Stomach (tissue), 9 donors: Measurements from ENCODE around the gene ZNF423. TPM values are rescaled to one million over a fixed set of nuclear protein-coding genes. Genes with fewer than 3 reads are reported as not detected.

ENCODE experiments used
- DNase-seq, 2 donors: peaks; one replicate each; pipeline versions ENCODE4 v3.0.0 to v3.0.0-alpha.2; 2013 to 2019
- H3K27ac ChIP-seq, 5 donors: fragments of 200-600 bp in 4 of 5; sonication (generic) in 4 of 5; one replicate each; pipeline ENCODE4 v1.5.1; 2013 to 2019; ENCODE audit warnings: mild to moderate bottlenecking in 1 of 5, moderate library complexity in 1 of 5
- H3K27me3 ChIP-seq, 3 donors: fragments of 200-600 bp; sonication (generic); one replicate each; pipeline ENCODE4 v1.5.1; 2017 to 2019; ENCODE audit warnings: mixed run types in 1 of 3
- H3K36me3 ChIP-seq, 4 donors: fragments of 200-600 bp; sonication (generic); 1 replicate in 3 of 4; 2 replicates in 1 of 4; pipeline ENCODE4 v1.5.1; 2016 to 2019
- H3K4me1 ChIP-seq, 4 donors: fragments of 200-600 bp; sonication (generic); one replicate each; pipeline ENCODE4 v1.5.1; 2016 to 2019
- H3K4me3 ChIP-seq, 4 donors: fragments of 200-600 bp; sonication (generic) in 3 of 4; one replicate each; pipeline ENCODE4 v1.5.1; 2016 to 2019; ENCODE audit warnings: mild to moderate bottlenecking in 1 of 4
- H3K9me3 ChIP-seq, 4 donors: fragments of 200-600 bp; sonication (generic); one replicate each; pipeline ENCODE4 v1.5.1; 2016 to 2019
- CTCF ChIP-seq, 7 experiments: fragments of 450-650 bp in 4 of 7; fragments of 200-600 bp in 3 of 7; sonication (generic) in 3 of 7; IDR thresholded peaks; one replicate each; pipeline ENCODE4 v1.5.1; 2016 to 2019; ENCODE audit warnings: antibody characterized with exemption in 7 of 7, control low read depth in 2 of 7, mild to moderate bottlenecking in 1 of 7
- EP300 ChIP-seq: sonication (generic); formaldehyde crosslinking; IDR thresholded peaks from one replicate; pipeline ENCODE4 v1.6.1; 2017; ENCODE audit warnings: antibody characterized with exemption
- POLR2A ChIP-seq, 4 donors: fragments of 450-650 bp; IDR thresholded peaks; one replicate each; pipeline ENCODE4 v1.6.1; 2016; ENCODE audit warnings: antibody characterized with exemption in 4 of 4, control low read depth in 2 of 4, mild to moderate bottlenecking in 1 of 4, moderate library complexity in 1 of 4
- POLR2AphosphoS5 ChIP-seq, 3 donors: sonication (generic); formaldehyde crosslinking; IDR thresholded peaks; one replicate each; pipeline ENCODE4 v1.6.1; 2016; ENCODE audit warnings: antibody characterized with exemption in 3 of 3
- WGBS, 5 donors: extraction: QIAGEN DNeasy Blood & Tissue Kit in 3 of 5; methylation state at CpG; one replicate each; pipeline versions ENCODE4 v1.1.5 to v1.1.7; 2013 to 2018; 5-methylcytosine and 5-hydroxymethylcytosine counted together
- intact Hi-C: fragments of 100-400 bp; cut with DNase I; formaldehyde crosslinking; loops from one replicate; pipeline ENCODE4 v1.15.1; 2023; ENCODE audit warnings: low total_unique reads
- polyA plus RNA-seq, 3 donors: library from polyadenylated mRNA; stranded (reverse); fragments of 200-250 nt; gene quantifications; one replicate each; pipeline ENCODE4 v1.2.3, GENCODE V29; 2013
- total RNA-seq, 5 donors: library from RNA; depleted of rRNA; stranded (reverse); fragments of >200 nt; gene quantifications; one replicate each; pipeline versions ENCODE4 v1.1.0 to v1.2.3, GENCODE V29; 2014 to 2016
- donor health status: healthy with polysubstance abuse.
- donor health status: Bipolar disorder and iron deficiency.
- donor health status: healthy.

Gene ZNF423
- total and polyA plus RNA-seq, 8 donors, result 0.29 to 3.5 (median 1.0) TPM

- DNase-seq, result peak in 1 of 2 donors; percentile 59
- TF ChIP-seq CTCF (IDR thresholded peaks at IDR 0.05), result no peak
- no peak overlapping the region for H3K27ac ChIP-seq
- H3K36me3 ChIP-seq, result no peaks in the 10 kb centered on the region
- 20 to 27% (median 24%) methylated on average over 5 of the region's 5 CpGs for WGBS, 5 donors
- no peaks in the 10 kb centered on the region for H3K27me3 ChIP-seq
- no peaks in the 10 kb centered on the region for H3K4me1 ChIP-seq
- H3K9me3 ChIP-seq, result no peaks in the 10 kb centered on the region
- intact Hi-C loops, result no loop called here
- H3K4me3 ChIP-seq, result no peak overlapping the region
These were observed 247.8 kb downstream of the ZNF423 start for GRCh38 chr16:49608098-49608497.

- no peak for DNase-seq
- WGBS, 5 donors, result 79 to 86% (median 82%) methylated on average over 14 of the region's 14 CpGs
- H3K27me3 ChIP-seq, result no peaks in the 10 kb centered on the region
- no peaks in the 10 kb centered on the region for H3K36me3 ChIP-seq
- no peaks in the 10 kb centered on the region for H3K4me1 ChIP-seq
- TF ChIP-seq POLR2A (IDR thresholded peaks at IDR 0.05) (no peak), POLR2AphosphoS5 (IDR thresholded peaks at IDR 0.05) (no peak), CTCF (IDR thresholded peaks at IDR 0.05) (no peak), EP300 (no peak)
- no peak overlapping the region for H3K4me3 ChIP-seq
- no peak overlapping the region for H3K27ac ChIP-seq
- no peaks in the 10 kb centered on the region for H3K9me3 ChIP-seq
- intact Hi-C loops, result no loop called here
These were observed 250.2 kb downstream of the ZNF423 start for GRCh38 chr16:49605536-49606254.

GRCh38 chr16:49604602-49605001 is 251.3 kb downstream of the ZNF423 start:
- no peak for DNase-seq
- intact Hi-C loops, result no loop called here
- H3K36me3 ChIP-seq, result no peaks in the 10 kb centered on the region
- no peaks in the 10 kb centered on the region for H3K27me3 ChIP-seq
- H3K4me1 ChIP-seq, result no peaks in the 10 kb centered on the region
- WGBS, 5 donors, result 89 to 97% (median 92%) methylated on average over 4 of the region's 4 CpGs
- TF ChIP-seq EP300, result no peak
- TF ChIP-seq CTCF (IDR thresholded peaks at IDR 0.05), result no peak
- TF ChIP-seq POLR2AphosphoS5 (IDR thresholded peaks at IDR 0.05), result no peak
- TF ChIP-seq POLR2A (IDR thresholded peaks at IDR 0.05), result no peak
- H3K27ac ChIP-seq, result no peak overlapping the region
- H3K4me3 ChIP-seq, result no peak overlapping the region
- H3K9me3 ChIP-seq, result no peaks in the 10 kb centered on the region

- no peaks in the 10 kb centered on the region for H3K27me3 ChIP-seq
- DNase-seq, result no peak
- TF ChIP-seq POLR2AphosphoS5 (IDR thresholded peaks at IDR 0.05) (no peak), POLR2A (IDR thresholded peaks at IDR 0.05) (no peak), EP300 (no peak), CTCF (IDR thresholded peaks at IDR 0.05) (no peak)
- 91 to 96% (median 94%) methylated on average over 9 of the region's 9 CpGs for WGBS, 5 donors
- intact Hi-C loops, result no loop called here
- no peaks in the 10 kb centered on the region for H3K9me3 ChIP-seq
- H3K27ac ChIP-seq, result no peak overlapping the region
- no peaks in the 10 kb centered on the region for H3K36me3 ChIP-seq
- no peaks in the 10 kb centered on the region for H3K4me1 ChIP-seq
- no peak overlapping the region for H3K4me3 ChIP-seq
These were observed 252.0 kb downstream of the ZNF423 start for GRCh38 chr16:49603956-49604355.
